DOHH2 (cell line): ENCODE measurements around the gene ZC3H4.

ENCODE experiments used
- H3F3A ChIP-seq: fragments of 200-600 bp; sonication (generic), shearing (Covaris generic); 2 replicates; pipeline ENCODE4 v1.6.0; 2016; ENCODE audit warnings: antibody characterized with exemption, mild to moderate bottlenecking; ENCODE audit not compliant: control insufficient read depth, insufficient read depth
- H3K27ac ChIP-seq: fragments of 200-600 bp; sonication (generic); 2 replicates; pipeline ENCODE4 v1.5.1; 2014; ENCODE audit warnings: low read depth, mild to moderate bottlenecking, low read length, moderate library complexity
- H3K27me3 ChIP-seq: fragments of 200-600 bp; sonication (generic); 2 replicates; pipeline ENCODE4 v1.6.1; 2014; ENCODE audit warnings: mild to moderate bottlenecking, low read length, mixed read lengths; ENCODE audit not compliant: control insufficient read depth
- H3K36me3 ChIP-seq: fragments of 200-600 bp; sonication (generic); 2 replicates; pipeline ENCODE4 v1.6.1; 2014; ENCODE audit warnings: mild to moderate bottlenecking, low read length, moderate library complexity, mixed read lengths; ENCODE audit not compliant: control insufficient read depth
- H3K4me1 ChIP-seq: fragments of 200-600 bp; sonication (generic); 2 replicates; pipeline ENCODE4 v1.6.1; 2014; ENCODE audit warnings: mild to moderate bottlenecking, low read length, mixed read lengths; ENCODE audit not compliant: control insufficient read depth
- H3K4me2 ChIP-seq: fragments of 200-600 bp; sonication (generic); 2 replicates; pipeline ENCODE4 v1.6.0; 2014; ENCODE audit warnings: mild to moderate bottlenecking, low read length, moderate library complexity
- H3K4me3 ChIP-seq: fragments of 200-600 bp; sonication (generic); 2 replicates; pipeline ENCODE4 v1.5.1; 2014; ENCODE audit warnings: mild to moderate bottlenecking, low read length, mixed read lengths
- H3K79me2 ChIP-seq: fragments of 200-600 bp; sonication (generic); 2 replicates; pipeline ENCODE4 v1.6.1; 2014; ENCODE audit warnings: mild to moderate bottlenecking, low read length, mixed read lengths; ENCODE audit not compliant: control insufficient read depth
- H3K9me2 ChIP-seq: fragments of 200-600 bp; sonication (generic); replicated peaks from 2 replicates; pipeline ENCODE4 v1.6.1; 2014; ENCODE audit warnings: mild to moderate bottlenecking, low read length, mixed read lengths; ENCODE audit not compliant: control insufficient read depth
- H3K9me3 ChIP-seq: fragments of 200-600 bp; sonication (generic); 2 replicates; pipeline ENCODE4 v1.6.1; 2014; ENCODE audit warnings: antibody characterized with exemption, low read length, mixed read lengths; ENCODE audit not compliant: control insufficient read depth, insufficient read depth
- H4K20me1 ChIP-seq: fragments of 200-600 bp; sonication (generic); 2 replicates; pipeline ENCODE4 v1.6.0; 2014; ENCODE audit warnings: low read depth, mild to moderate bottlenecking, antibody characterized with exemption, low read length, moderate library complexity; ENCODE audit not compliant: control insufficient read depth, insufficient read depth
- CTCF ChIP-seq: fragments of 200-600 bp; sonication (generic); IDR thresholded peaks from one replicate; pipeline ENCODE4 v1.5.1; 2014; ENCODE audit warnings: antibody characterized with exemption, mild to moderate bottlenecking, low read depth, low read length; ENCODE audit not compliant: poor library complexity, severe bottlenecking
- EZH2phosphoT487 ChIP-seq: fragments of 200-600 bp; sonication (generic); IDR thresholded peaks from 2 replicates; pipeline ENCODE4 v1.6.1; 2017; ENCODE audit warnings: borderline replicate concordance, mild to moderate bottlenecking, antibody characterized with exemption, low read length, moderate library complexity, mixed read lengths

Gene ZC3H4

DNA sequence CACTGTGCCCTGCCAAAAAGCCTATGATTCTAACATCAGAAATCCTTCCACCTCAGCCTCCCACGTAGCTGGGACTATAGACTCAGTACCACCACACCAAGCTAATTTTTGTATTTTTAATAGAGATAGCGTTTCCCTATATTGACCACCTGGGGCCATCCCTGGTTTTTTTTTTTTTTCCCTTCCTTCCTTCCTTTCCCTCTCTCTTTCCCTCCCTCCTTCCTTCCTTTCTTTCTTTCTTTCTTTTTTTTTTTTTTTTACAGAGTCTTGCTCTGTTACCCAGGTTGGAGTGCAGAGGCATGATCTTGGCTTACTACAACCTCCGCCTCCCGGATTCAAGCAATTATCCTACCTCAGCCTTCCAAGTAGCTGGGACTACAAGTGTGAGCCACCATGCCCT, 16.0 kb upstream of the ZC3H4 start:
- TF ChIP-seq CTCF, result no peak
- no peak for TF ChIP-seq EZH2phosphoT487
- Histone ChIP-seq H3K4me1 (peaks cover 32% of the 10 kb centered on the region), H4K20me1 (peaks cover 22% of the 10 kb centered on the region), H3K9me2 (no peaks in the 10 kb centered on the region), H3K4me3 (no peak overlapping the region), H3K9me3 (no peaks in the 10 kb centered on the region), H3K27me3 (no peaks in the 10 kb centered on the region), H3K4me2 (no peak overlapping the region), H3K27ac (no peak overlapping the region), H3K36me3 (peaks cover 37% of the 10 kb centered on the region), H3K79me2 (peaks cover 39% of the 10 kb centered on the region), H3F3A (no peaks in the 10 kb centered on the region)

DNA sequence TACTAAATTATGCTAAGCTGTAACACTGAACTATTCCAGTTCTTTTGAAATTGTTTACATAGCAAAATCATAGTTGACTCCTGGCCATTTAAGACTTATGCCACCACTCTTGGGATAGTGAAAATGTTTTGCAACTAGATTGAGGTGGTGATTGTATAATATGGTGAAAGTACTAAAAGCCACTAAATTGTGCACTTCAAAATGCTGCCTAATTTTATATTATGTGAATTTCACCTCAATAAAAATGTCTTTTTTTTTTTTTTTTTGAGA, 12.0 kb upstream of the ZC3H4 start:
- no peaks in the 10 kb centered on the region for H3K9me3 ChIP-seq
- H3K36me3 ChIP-seq, result no peaks in the 10 kb centered on the region
- no peaks in the 10 kb centered on the region for H3F3A ChIP-seq
- H3K79me2 ChIP-seq, result no peaks in the 10 kb centered on the region
- TF ChIP-seq CTCF (no peak), EZH2phosphoT487 (no peak)
- H4K20me1 ChIP-seq, result no peaks in the 10 kb centered on the region
- H3K4me1 ChIP-seq, result peaks cover 6% of the 10 kb centered on the region
- H3K27ac ChIP-seq, result no peak overlapping the region
- peaks cover 4% of the 10 kb centered on the region; the same call in 1 of the 2 replicates for H3K27me3 ChIP-seq
- H3K4me2 ChIP-seq, result no peak overlapping the region
- H3K9me2 ChIP-seq, result no peaks in the 10 kb centered on the region
- H3K4me3 ChIP-seq, result no peak overlapping the region

- no peak for TF ChIP-seq EZH2phosphoT487
- peak; percentile 70 for TF ChIP-seq CTCF
- H3K4me1 ChIP-seq, result peaks cover 1% of the 10 kb centered on the region
- no peaks in the 10 kb centered on the region for H3K79me2 ChIP-seq
- H3K27me3 ChIP-seq, result peaks cover 4% of the 10 kb centered on the region; the same call in 1 of the 2 replicates
- no peaks in the 10 kb centered on the region for H3K9me3 ChIP-seq
- H4K20me1 ChIP-seq, result no peaks in the 10 kb centered on the region
- no peaks in the 10 kb centered on the region for H3F3A ChIP-seq
- no peaks in the 10 kb centered on the region for H3K36me3 ChIP-seq
- no peak overlapping the region for H3K27ac ChIP-seq
- no peak overlapping the region for H3K4me2 ChIP-seq
- no peak overlapping the region for H3K4me3 ChIP-seq
- no peaks in the 10 kb centered on the region for H3K9me2 ChIP-seq
These were observed 11.5 kb upstream of the ZC3H4 start for GRCh38 chr19:47124937-47125668.
